ENCODE measurements around the gene FH. TPM values are rescaled to one million over a fixed set of nuclear protein-coding genes. Genes with fewer than 3 reads are reported as not detected.

Gene FH
- total and polyA plus RNA-seq, 10 of the 15 experiments (the other 5 are each of a cell fraction or from before 2014, with no cell fraction given): 44.7 to 124 (median 76.2) TPM

GRCh38 chr1:241551759-241552638 lies 32.4 kb upstream of the FH start (continued):
- TF ChIP-seq MLLT1 (IDR thresholded peaks at IDR 0.05) (no peak), SP1 (IDR thresholded peaks at IDR 0.05; ENCODE audit: low read depth, low read length) (peak; percentile 61), WRNIP1 (IDR thresholded peaks at IDR 0.05; ENCODE audit: borderline replicate concordance, low read depth, low read length) (no peak), ATF3 (IDR thresholded peaks at IDR 0.05; ENCODE audit: borderline replicate concordance, extremely low read depth, low read depth, low read length) (no peak), YY1 (IDR thresholded peaks at IDR 0.05; ENCODE audit: low read depth, low read length) (peak; percentile 74), POLR2A (IDR thresholded peaks at IDR 0.05; ENCODE audit: low read depth, low read length) (peak; percentile 70), BACH1 (IDR thresholded peaks at IDR 0.05; ENCODE audit: borderline replicate concordance) (0 out of 2 replicates have a peak, but pooled peaks have one; percentile 16), BRCA1 (IDR thresholded peaks at IDR 0.05; ENCODE audit: low read depth, low read length) (no peak), CEBPB (IDR thresholded peaks at IDR 0.05; ENCODE audit: borderline replicate concordance in 1 of 2, low read depth in 2 of 2, low read length in 2 of 2) (no peak), MEF2B (IDR thresholded peaks at IDR 0.05; ENCODE audit: partially characterized antibody, poor library complexity, severe bottlenecking) (peak; percentile 95), RAD51 (IDR thresholded peaks at IDR 0.05) (no peak), JUND (IDR thresholded peaks at IDR 0.05; ENCODE audit: low read depth, low read length) (no peak), LARP7 (IDR thresholded peaks at IDR 0.05) (no peak), RCOR1 (conservative IDR thresholded peaks at IDR 0.05; ENCODE audit: low read depth, low read length) (no peak), IRF3 (IDR thresholded peaks at IDR 0.05) (no peak), MYC (IDR thresholded peaks at IDR 0.05; ENCODE audit: insufficient read depth, insufficient read length, insufficient replicate concordance, low read length, severe bottlenecking) (no peak), KLF5 (IDR thresholded peaks at IDR 0.05; ENCODE audit: partially characterized antibody) (no peak), KDM1A (IDR thresholded peaks at IDR 0.05; ENCODE audit: borderline replicate concordance) (no peak), ZNF207 (IDR thresholded peaks at IDR 0.05; ENCODE audit: borderline replicate concordance) (no peak), IRF5 (IDR thresholded peaks at IDR 0.05; ENCODE audit: borderline replicate concordance) (no peak), RBBP5 (conservative IDR thresholded peaks at IDR 0.05) (no peak), ASH2L (IDR thresholded peaks at IDR 0.05; ENCODE audit: borderline replicate concordance, low read depth) (peak; percentile 90; the same call in 1 of the 2 replicates), STAT3 (IDR thresholded peaks at IDR 0.05; ENCODE audit: low read depth, low read length) (no peak), MEF2A (IDR thresholded peaks at IDR 0.05; ENCODE audit: insufficient read depth, low read depth, low read length) (peak; percentile 61; the same call in 1 of the 2 replicates), BCL11A (IDR thresholded peaks at IDR 0.05; ENCODE audit: low read depth, low read length) (peak; percentile 87)
